HAP-1 (cell line): ENCODE data around the gene SMIM10.
"Not testable (repeated sequence)": the region's sequence is repeated elsewhere in the genome, so short reads cannot be mapped to it uniquely, and the experiment has no call there.

Source experiments
- DNase-seq, 2 experiments: peaks; one replicate each; pipeline ENCODE4 v3.0.0-alpha.2; 2016 to 2020; ENCODE audit warnings: low spot score in 2 of 2
- H3K27me3 ChIP-seq: fragments of 250-450 bp; sonication (Bioruptor Pico); 2 replicates; pipeline ENCODE4 v1.5.1; 2020; ENCODE audit warnings: low read depth, mild to moderate bottlenecking, moderate library complexity
- H3K36me3 ChIP-seq: fragments of 250-450 bp; sonication (Bioruptor Pico); replicated peaks from 2 replicates; pipeline ENCODE4 v1.5.1; 2020; ENCODE audit warnings: mild to moderate bottlenecking
- H3K4me1 ChIP-seq: fragments of 250-450 bp; sonication (Bioruptor Pico); 2 replicates; pipeline ENCODE4 v1.5.1; 2020; ENCODE audit warnings: mild to moderate bottlenecking
- H3K4me3 ChIP-seq: fragments of 250-450 bp; sonication (Bioruptor Pico); 2 replicates; pipeline ENCODE4 v1.5.1; 2020; ENCODE audit warnings: mild to moderate bottlenecking, moderate library complexity
- H3K9me3 ChIP-seq: fragments of 250-450 bp; sonication (Bioruptor Pico); 2 replicates; pipeline ENCODE4 v1.5.1; 2020; ENCODE audit warnings: mild to moderate bottlenecking, moderate library complexity
- in situ Hi-C: fragments of 300-500 bp; cut with MboI; formaldehyde crosslinking; loops from 3 replicates; pipeline ENCODE4 v1.14.3; 2020; ENCODE audit warnings: low sequenced_read_pairs, inconsistent platforms, mixed read lengths

SMIM10 gene

DNA sequence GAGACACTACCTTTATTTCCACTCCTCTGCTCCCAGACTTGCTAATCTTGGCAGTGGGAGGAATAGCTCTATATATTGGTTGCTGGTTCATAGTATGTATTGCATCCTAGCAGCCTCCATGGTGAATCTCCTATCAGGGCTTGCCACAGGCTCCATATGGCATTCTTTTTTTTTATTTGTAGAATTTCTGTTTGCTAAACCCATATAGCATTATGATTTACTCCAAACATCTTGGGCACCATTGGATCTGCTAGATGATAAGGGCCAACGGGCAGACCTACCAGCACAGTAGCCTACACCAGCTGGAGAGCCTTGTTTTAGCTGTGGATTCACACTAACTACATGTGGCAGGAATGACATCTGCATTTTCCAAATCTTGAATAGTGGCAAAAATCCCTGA, 6.9 kb downstream of the SMIM10 start:
- DNase-seq: no peak
- Histone ChIP-seq H3K4me1 (no peaks in the 10 kb centered on the region), H3K27me3 (no peaks in the 10 kb centered on the region), H3K36me3 (no peaks in the 10 kb centered on the region), H3K4me3 (no peak overlapping the region), H3K9me3 (no peaks in the 10 kb centered on the region)
- in situ Hi-C loops: no loop called here

DNA sequence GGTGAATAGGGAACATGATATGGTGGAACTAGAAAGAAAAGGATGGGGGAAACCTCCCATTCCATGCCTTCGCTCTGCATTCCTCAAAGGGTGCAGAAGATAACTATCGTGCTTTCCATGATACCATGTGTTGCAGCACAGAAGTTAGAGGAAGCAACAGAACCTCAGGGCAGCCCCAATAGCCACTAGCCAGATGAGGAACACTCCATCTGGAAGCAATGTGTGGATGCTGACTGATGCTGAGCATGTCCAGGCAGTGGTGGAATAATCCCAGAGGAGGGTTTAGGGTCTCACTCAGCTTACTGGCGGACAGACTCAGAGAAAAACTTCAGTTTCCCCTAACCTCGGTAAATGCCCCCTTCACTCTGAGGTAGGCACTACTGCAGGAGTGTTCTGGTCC, 7.5 kb downstream of the SMIM10 start:
- Histone ChIP-seq H3K27me3 (no peaks in the 10 kb centered on the region), H3K9me3 (no peaks in the 10 kb centered on the region), H3K36me3 (no peaks in the 10 kb centered on the region), H3K4me3 (no peak overlapping the region), H3K4me1 (no peaks in the 10 kb centered on the region)
- DNase-seq: no peak
- in situ Hi-C loops: no loop called here

DNA sequence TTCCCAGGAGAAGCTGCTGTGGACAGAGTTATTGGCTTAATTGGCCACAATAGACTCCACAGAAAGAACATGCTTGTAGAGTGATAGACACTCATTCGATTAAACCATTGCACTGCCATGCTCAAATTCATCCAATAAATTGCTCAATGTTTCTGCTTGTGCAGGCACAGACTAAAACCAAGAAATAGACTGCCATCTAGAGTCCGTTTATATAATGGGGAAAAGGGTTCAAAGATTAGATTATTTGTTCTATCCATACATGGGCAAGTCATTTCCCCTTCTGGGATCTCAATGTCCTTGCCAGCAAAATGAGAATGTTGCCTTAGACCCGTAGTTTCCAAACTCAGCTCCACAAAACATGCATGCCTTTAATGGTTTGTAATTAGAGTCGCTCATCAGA, 8.7 kb downstream of the SMIM10 start:
- DNase-seq: peak in 1 of 2 experiments; percentile 75
- no peak overlapping the region for H3K4me3 ChIP-seq
- in situ Hi-C loops: no loop called here
- H3K27me3 ChIP-seq: no peaks in the 10 kb centered on the region
- peaks cover 5% of the 10 kb centered on the region for H3K4me1 ChIP-seq
- H3K9me3 ChIP-seq: no peaks in the 10 kb centered on the region
- no peaks in the 10 kb centered on the region for H3K36me3 ChIP-seq

DNA sequence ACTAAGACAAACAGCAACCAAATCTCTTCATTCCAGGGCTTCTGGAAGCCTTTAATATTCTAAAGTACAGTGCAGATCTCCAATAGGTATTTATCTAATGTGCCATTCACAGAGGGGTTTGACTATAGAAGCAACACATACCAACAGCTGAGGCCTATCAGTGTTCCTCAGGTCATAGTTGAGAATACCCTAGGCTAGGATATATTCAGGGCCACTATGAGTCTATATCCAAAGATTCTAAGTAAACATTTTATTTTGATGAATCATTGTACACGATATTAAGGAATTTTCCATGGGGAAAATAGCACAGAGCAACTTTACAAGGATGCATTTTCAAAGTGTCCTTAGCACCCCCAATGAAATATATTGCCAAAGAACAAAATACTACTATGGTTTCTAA, 9.7 kb downstream of the SMIM10 start:
- DNase-seq: no peak
- H3K27me3 ChIP-seq: no peaks in the 10 kb centered on the region
- no peak overlapping the region for H3K4me3 ChIP-seq
- no peaks in the 10 kb centered on the region for H3K9me3 ChIP-seq
- in situ Hi-C loops: no loop called here
- H3K4me1 ChIP-seq: peaks cover 13% of the 10 kb centered on the region
- no peaks in the 10 kb centered on the region for H3K36me3 ChIP-seq

DNA sequence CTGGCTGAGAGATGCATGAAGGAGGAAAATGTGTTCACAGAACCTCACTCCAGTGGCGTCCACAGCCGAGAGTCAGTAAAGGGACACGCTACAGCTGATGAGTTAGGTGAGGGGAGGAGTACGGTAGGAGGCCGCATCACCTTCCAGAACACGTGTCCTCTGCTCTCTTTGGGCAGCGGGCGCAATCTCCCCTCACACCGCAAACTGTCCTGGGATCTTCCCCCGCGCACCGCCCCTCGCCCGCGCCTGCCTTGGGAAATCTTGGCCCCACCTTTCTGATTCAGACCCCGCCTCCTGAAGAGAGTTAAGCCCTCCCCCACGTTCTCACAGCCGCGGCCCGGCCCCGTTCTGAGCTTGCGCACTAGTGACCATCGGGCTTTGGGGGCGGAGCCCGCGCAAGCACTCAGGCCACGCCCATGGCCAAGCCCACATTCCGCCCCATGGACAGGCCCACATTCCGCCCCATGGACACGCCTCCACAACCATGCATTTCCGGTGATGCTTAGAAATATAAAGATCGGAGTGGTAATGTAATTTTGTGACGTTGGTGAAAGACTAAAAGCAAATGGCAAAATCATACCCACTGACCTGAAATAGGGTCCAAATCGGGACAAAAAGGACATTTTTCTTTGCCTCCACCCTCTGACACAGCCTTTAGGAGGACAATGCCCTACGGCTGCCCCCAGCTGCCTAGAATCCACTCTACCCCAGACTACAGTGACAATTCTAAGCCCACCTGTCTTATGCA, 13.3 kb downstream of the SMIM10 start:
- no peaks in the 10 kb centered on the region for H3K27me3 ChIP-seq
- in situ Hi-C loops: no loop called here
- peaks cover 23% of the 10 kb centered on the region for H3K4me1 ChIP-seq
- H3K4me3 ChIP-seq: peak overlapping the region; percentile 41
- no peaks in the 10 kb centered on the region for H3K36me3 ChIP-seq
- DNase-seq: peak; percentile 91 to 98
- H3K9me3 ChIP-seq: no peaks in the 10 kb centered on the region

DNA sequence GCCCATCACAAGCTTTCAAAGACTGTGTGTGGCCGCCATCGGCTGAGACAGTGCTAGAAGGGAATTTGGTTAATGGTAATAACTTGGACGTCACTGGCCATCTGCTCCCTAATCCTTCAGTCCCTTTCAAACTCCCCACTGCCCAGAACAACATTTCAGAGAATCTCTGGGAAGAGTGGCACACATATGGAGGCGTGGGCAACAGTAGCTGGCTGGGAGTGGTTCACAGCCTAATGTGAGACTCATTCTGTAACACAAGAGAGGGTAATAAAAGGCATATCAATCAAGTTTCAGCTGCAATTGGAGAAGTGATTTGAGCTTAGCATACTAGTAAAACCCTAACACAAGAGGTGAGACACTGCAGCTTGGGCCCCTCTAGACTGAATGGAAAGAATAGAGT, 15.4 kb downstream of the SMIM10 start:
- H3K36me3 ChIP-seq: no peaks in the 10 kb centered on the region
- H3K9me3 ChIP-seq: no peaks in the 10 kb centered on the region
- DNase-seq: no peak
- peaks cover 31% of the 10 kb centered on the region for H3K4me1 ChIP-seq
- in situ Hi-C loops: no loop called here
- no peaks in the 10 kb centered on the region for H3K27me3 ChIP-seq
- H3K4me3 ChIP-seq: no peak overlapping the region

DNA sequence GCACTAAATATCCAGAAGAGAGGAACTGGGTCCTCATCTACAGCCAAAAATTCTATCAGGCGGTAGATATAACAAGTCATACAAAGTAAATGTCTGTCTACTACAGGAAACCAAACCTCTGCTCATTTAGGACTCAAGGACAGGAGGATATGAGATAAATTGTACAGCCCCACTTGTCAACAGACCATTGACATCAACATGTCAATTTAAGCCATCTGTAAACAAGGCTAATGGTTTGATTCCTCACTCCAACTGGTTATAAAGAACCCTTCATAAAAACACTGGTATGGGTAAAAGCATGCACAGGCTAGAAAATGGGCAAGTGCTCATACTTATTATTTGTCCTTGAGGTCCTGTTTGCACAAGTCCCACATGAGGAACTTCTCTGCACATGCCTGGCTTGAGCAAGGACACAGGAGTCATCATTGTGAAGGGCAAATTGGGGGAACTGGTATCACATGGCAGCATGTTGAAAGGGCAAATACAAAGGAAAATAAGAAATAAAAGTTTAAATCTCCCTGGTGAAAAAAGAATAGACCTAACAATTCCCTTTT, 18.3 kb downstream of the SMIM10 start:
- in situ Hi-C loops: no loop called here
- no peaks in the 10 kb centered on the region for H3K36me3 ChIP-seq
- H3K4me3 ChIP-seq: no peak overlapping the region
- H3K9me3 ChIP-seq: no peaks in the 10 kb centered on the region
- H3K27me3 ChIP-seq: no peaks in the 10 kb centered on the region
- peak; percentile 41 to 52 for DNase-seq
- H3K4me1 ChIP-seq: peaks cover 28% of the 10 kb centered on the region

DNA sequence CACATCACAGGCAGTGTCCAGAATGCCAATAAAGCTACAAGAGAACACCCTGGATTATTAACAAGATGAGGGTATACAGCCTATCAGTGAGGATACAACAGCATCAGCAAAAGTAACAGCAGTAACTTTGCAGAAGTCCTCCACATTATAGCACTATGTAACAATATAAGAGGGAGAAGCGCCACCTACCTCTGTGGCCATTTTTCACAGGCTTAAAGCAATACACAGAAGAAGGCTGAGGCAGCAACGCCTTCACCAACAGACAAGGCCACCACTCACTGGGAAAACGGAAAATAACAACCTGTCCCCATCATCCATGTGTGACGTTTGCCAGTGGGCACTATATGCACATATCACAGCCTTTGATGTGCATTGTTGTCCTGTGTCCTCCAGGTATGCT, 19.0 kb downstream of the SMIM10 start:
- no peak overlapping the region for H3K4me3 ChIP-seq
- peaks cover 23% of the 10 kb centered on the region for H3K4me1 ChIP-seq
- DNase-seq: peak; percentile 8 to 12
- H3K36me3 ChIP-seq: no peaks in the 10 kb centered on the region
- H3K27me3 ChIP-seq: no peaks in the 10 kb centered on the region
- in situ Hi-C loops: no loop called here
- H3K9me3 ChIP-seq: no peaks in the 10 kb centered on the region

DNA sequence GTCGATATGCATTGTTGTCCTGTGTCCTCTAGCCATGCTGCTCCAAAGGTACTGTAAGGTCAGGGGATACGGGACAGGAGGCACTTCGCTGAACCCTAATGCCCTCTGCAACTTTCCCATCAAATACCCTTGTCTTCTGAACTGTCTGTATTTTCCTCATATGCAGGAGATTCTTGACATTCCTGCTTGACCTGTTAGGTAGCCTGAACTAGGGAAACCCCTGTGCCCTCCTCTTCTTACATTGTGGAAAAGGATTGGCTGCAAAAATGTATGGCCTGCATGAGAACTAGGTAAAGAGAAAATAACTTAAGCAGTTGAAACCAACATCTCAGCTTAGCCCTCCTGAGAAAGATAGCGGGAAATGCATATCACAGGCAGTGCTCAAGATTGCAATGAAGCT, 20.1 kb downstream of the SMIM10 start:
- no peak for DNase-seq
- no peaks in the 10 kb centered on the region for H3K9me3 ChIP-seq
- no peaks in the 10 kb centered on the region for H3K27me3 ChIP-seq
- no peak overlapping the region for H3K4me3 ChIP-seq
- peaks cover 18% of the 10 kb centered on the region for H3K4me1 ChIP-seq
- in situ Hi-C loops: no loop called here
- H3K36me3 ChIP-seq: no peaks in the 10 kb centered on the region

DNA sequence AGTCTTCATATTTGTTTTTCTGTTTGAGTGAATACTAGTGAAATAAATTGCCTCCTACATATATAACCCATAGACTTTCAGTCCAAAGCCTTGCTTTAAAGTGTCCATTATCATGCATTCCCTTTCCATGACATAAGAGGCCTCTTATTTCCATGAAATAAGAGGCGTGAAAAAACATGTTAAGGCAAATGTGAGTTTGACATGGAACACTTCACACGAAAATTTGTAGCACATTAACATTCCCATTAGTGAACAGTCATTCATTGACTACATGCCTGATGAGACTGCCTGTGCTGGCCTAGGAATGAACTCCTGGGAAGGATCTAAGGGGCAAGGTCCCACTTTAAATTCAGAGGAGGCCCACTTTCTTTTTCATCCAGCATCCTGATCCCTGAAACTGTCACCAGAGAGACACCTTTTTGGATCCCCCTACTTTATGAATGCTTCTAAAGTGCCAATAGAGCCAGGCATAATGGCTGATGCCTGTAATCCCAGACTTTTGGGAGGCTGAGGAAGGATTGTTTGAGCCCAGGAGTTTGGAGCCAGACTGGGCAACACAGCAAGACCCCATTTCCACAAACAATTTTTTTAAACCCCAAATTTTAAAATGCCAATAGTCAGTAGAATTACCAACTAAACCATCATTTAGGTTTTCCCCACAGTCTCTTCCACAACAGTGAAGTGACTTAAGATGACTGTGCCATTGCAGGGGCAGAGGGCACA, 24.9 kb downstream of the SMIM10 start:
- Histone ChIP-seq H3K9me3 (no peaks in the 10 kb centered on the region), H3K4me3 (no peak overlapping the region), H3K36me3 (no peaks in the 10 kb centered on the region), H3K4me1 (peaks cover 2% of the 10 kb centered on the region; the same call in 1 of the 2 replicates), H3K27me3 (no peaks in the 10 kb centered on the region)
- in situ Hi-C loops: no loop called here
- no peak for DNase-seq

DNA sequence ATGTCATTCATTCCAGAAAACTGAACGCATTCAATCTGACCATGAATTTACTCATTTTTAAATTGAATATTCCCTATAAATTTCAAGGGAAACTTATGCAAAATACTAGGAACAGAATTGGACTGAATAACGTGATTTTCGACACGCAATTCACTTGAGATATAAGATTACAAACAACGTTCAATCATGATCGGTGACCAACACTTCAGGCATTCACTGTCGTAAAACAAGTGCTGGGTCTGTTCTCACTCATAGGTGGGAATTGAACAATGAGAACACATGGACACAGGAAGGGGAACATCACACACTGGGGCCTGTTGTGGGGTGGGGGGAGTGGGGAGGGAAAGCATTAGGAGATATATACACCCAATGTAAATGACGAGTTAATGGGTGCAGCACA, 29.1 kb downstream of the SMIM10 start:
- H3K4me3 ChIP-seq, H3K9me3 ChIP-seq, H3K27me3 ChIP-seq, in situ Hi-C loops, H3K36me3 ChIP-seq, DNase-seq: not testable (repeated sequence)
- H3K4me1 ChIP-seq: peaks cover 29% of the 10 kb centered on the region

DNA sequence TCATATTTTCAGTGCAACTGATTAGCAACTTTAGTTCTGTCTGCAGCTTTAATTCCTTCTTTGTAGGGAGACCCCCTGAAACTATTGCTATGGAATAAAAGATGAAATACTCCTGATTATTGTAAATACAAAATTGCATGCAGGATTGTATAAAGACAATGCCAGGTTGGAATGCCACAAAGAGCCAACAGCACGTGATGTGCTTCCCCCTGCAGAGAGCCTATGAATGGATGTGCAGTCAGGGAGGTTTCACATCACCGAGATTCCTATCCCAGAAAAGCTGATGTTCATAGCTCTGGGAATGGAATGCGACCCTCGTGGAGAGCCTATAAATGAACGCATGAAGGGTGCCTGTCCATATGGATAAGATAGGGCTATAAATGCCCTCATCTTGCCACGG, 33.0 kb downstream of the SMIM10 start:
- DNase-seq: peak in 1 of 2 experiments; percentile 21
- peaks cover 29% of the 10 kb centered on the region for H3K4me1 ChIP-seq
- H3K4me3 ChIP-seq, in situ Hi-C loops, H3K9me3 ChIP-seq, H3K27me3 ChIP-seq, H3K36me3 ChIP-seq: not testable (repeated sequence)

DNA sequence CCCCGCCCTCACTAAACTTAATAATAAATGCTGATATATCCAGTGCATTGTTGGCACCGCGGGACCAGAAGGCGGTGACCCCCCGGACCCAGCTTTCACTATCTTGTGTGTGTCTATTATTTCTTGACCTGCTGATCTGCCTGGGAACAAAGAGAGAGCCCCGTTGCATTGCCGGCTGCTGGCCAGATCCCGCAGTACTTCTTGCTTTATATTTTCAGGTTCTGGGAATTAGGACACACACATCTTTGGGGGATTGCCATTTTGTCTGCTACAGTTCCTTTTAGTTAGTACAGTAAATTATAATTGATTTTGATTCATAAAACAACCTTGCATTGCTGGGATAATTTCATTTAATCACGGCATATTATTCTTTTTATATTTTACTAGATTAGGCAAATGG, 33.7 kb downstream of the SMIM10 start:
- DNase-seq: peak in 1 of 2 experiments; percentile 26
- H3K36me3 ChIP-seq: no peaks in the 10 kb centered on the region
- peaks cover 29% of the 10 kb centered on the region for H3K4me1 ChIP-seq
- no peaks in the 10 kb centered on the region for H3K27me3 ChIP-seq
- in situ Hi-C loops: no loop called here
- H3K4me3 ChIP-seq: no peak overlapping the region
- H3K9me3 ChIP-seq: no peaks in the 10 kb centered on the region

DNA sequence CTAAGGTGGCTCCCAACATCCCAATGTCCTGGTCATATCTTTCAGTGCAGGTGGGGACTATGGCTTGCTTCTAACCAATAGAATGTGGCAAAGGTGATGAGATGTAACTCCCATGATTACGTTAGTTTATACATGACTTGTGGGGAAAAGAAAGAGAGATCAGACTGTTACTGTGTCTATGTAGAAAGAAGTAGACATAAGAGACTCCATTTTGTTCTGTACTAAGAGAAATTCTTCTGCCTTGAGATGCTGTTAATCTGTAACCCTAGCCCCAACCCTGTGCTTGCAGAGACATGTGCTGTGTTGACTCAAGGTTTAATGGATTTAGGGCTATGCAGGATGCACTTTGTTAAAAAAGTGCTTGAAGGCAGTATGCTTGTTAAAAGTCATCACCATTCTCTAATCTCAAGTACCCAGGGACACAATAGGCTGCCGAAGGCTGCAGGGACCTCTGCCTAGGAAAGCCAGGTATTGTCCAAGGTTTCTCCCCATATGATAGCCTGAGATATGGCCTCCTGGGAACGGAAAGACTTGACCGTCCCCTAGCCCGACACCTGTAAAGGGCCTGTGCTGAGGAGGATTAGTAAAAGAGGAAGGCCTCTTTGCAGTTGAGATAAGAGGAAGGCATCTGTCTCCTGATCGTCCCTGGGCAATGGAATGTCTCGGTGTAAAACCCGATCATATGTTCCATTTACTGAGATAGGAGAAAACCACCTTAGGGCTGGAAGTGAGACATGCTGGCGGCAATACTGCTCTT, 39.6 kb downstream of the SMIM10 start:
- DNase-seq: not testable (repeated sequence)

More for the DNA sequence above, 39.6 kb downstream of the SMIM10 start:
- H3K4me1 ChIP-seq: peaks cover 11% of the 10 kb centered on the region
- peaks cover 19% of the 10 kb centered on the region for H3K36me3 ChIP-seq
- H3K27me3 ChIP-seq, in situ Hi-C loops, H3K4me3 ChIP-seq, H3K9me3 ChIP-seq: not testable (repeated sequence)
